GM23338 (cell line): ENCODE data around the gene TMEM229B. TPM values are rescaled to one million over a fixed set of nuclear protein-coding genes. Genes with fewer than 3 reads are reported as not detected.

ENCODE experiments used
- ATAC-seq: fragments of 200-7000 bp; cut with Tn5 transposase; 3 replicates; pipeline ENCODE4 v1.9.1; 2020
- DNase-seq: peaks from one replicate; pipeline ENCODE4 v3.0.0-alpha.2; 2015; ENCODE audit warnings: low spot score
- H2AFZ ChIP-seq: fragments of 200-600 bp; sonication (generic); 2 replicates; pipeline ENCODE4 v1.8.0; 2016; ENCODE audit warnings: antibody characterized with exemption, mild to moderate bottlenecking, moderate library complexity
- H3F3A ChIP-seq: fragments of 200-600 bp; sonication (generic); replicated peaks from 2 replicates; pipeline ENCODE4 v1.8.0; 2017; ENCODE audit warnings: antibody characterized with exemption, mixed run types, low read depth
- H3K27ac ChIP-seq: fragments of 200-600 bp; sonication (generic); 2 replicates; pipeline ENCODE4 v1.6.1; 2016; ENCODE audit warnings: low read depth
- H3K27me3 ChIP-seq: fragments of 200-600 bp; sonication (generic); 2 replicates; pipeline ENCODE4 v1.8.0; 2016; ENCODE audit warnings: mild to moderate bottlenecking, mixed run types, moderate library complexity; ENCODE audit not compliant: insufficient read depth
- H3K36me3 ChIP-seq: fragments of 200-600 bp; sonication (generic); 2 replicates; pipeline ENCODE4 v1.8.0; 2016; ENCODE audit warnings: mild to moderate bottlenecking; ENCODE audit not compliant: insufficient read depth
- H3K4me1 ChIP-seq: fragments of 200-600 bp; sonication (generic); 2 replicates; pipeline ENCODE4 v1.8.0; 2016; ENCODE audit warnings: mild to moderate bottlenecking, moderate library complexity; ENCODE audit not compliant: insufficient read depth
- H3K4me2 ChIP-seq: fragments of 200-600 bp; sonication (generic); 2 replicates; pipeline ENCODE4 v1.7.1; 2017; ENCODE audit warnings: mixed run types
- H3K4me3 ChIP-seq: fragments of 200-600 bp; sonication (generic); 2 replicates; pipeline ENCODE4 v1.6.1; 2016; ENCODE audit warnings: mixed run types
- H3K79me2 ChIP-seq: fragments of 200-600 bp; sonication (generic); replicated peaks from 2 replicates; pipeline ENCODE4 v1.8.0; 2017; ENCODE audit warnings: mild to moderate bottlenecking; ENCODE audit not compliant: insufficient read depth
- H3K9me2 ChIP-seq: fragments of 200-600 bp; sonication (generic); 2 replicates; pipeline ENCODE4 v1.8.0; 2017; ENCODE audit not compliant: insufficient read depth
- H4K20me1 ChIP-seq: fragments of 200-600 bp; sonication (generic); replicated peaks from 2 replicates; pipeline ENCODE4 v1.8.0; 2017; ENCODE audit warnings: mild to moderate bottlenecking; ENCODE audit not compliant: insufficient read depth
- H3K27ac Mint-ChIP-seq: 2 replicates; pipeline ENCODE4 v1.8.0; 2020; ENCODE audit warnings: inconsistent platforms, mild to moderate bottlenecking, moderate library complexity, mixed read lengths
- H3K27me3 Mint-ChIP-seq: 3 replicates; pipeline ENCODE4 v1.8.0; 2022; ENCODE audit warnings: low read depth, mild to moderate bottlenecking, moderate library complexity, mixed read lengths, inconsistent platforms; ENCODE audit not compliant: insufficient read depth, poor library complexity
- H3K36me3 Mint-ChIP-seq: 3 replicates; pipeline ENCODE4 v1.8.0; 2021; ENCODE audit warnings: low read depth, mild to moderate bottlenecking, inconsistent platforms, moderate library complexity, mixed read lengths
- H3K4me1 Mint-ChIP-seq: 3 replicates; pipeline ENCODE4 v1.8.0; 2020; ENCODE audit warnings: mild to moderate bottlenecking, inconsistent platforms, mixed read lengths
- H3K4me3 Mint-ChIP-seq: 3 replicates; pipeline ENCODE4 v1.8.0; 2021; ENCODE audit warnings: moderate library complexity, mild to moderate bottlenecking, inconsistent platforms, mixed read lengths
- H3K9me3 Mint-ChIP-seq: 3 replicates; pipeline ENCODE4 v1.8.0; 2020; ENCODE audit warnings: moderate library complexity, mild to moderate bottlenecking, inconsistent platforms, mixed read lengths
- CREB1 ChIP-seq: fragments of 250-450 bp; sonication (Bioruptor Pico); IDR thresholded peaks from 2 replicates; pipeline ENCODE4 v1.5.0; 2020; ENCODE audit warnings: low read depth, mild to moderate bottlenecking, moderate library complexity
- CTCF ChIP-seq, 2 experiments: fragments of 200-600 bp in 1 of 2; sonication (generic) in 1 of 2; conservative IDR thresholded peaks; 2 replicates each; pipeline versions ENCODE4 v1.5.1 to v1.6.1; 2016 to 2017; ENCODE audit warnings: antibody characterized with exemption in 2 of 2, low read depth in 2 of 2, mild to moderate bottlenecking in 2 of 2, moderate library complexity in 1 of 2
- ETS1 ChIP-seq: IDR thresholded peaks from 2 replicates; pipeline ENCODE4 v1.6.1; 2016; ENCODE audit warnings: antibody characterized with exemption
- EZH2 ChIP-seq: fragments of 200-600 bp; sonication (generic); IDR thresholded peaks from one replicate; pipeline ENCODE4 v1.8.0; 2017; ENCODE audit warnings: antibody characterized with exemption, mild to moderate bottlenecking, low read depth; ENCODE audit not compliant: unreplicated experiment
- EZH2phosphoT487 ChIP-seq: fragments of 200-600 bp; sonication (generic); IDR thresholded peaks from one replicate; pipeline ENCODE4 v1.8.1; 2018; ENCODE audit warnings: antibody characterized with exemption; ENCODE audit not compliant: unreplicated experiment
- JUNB ChIP-seq: IDR thresholded peaks from one replicate; pipeline ENCODE4 v1.6.1; 2016; ENCODE audit warnings: antibody characterized with exemption; ENCODE audit not compliant: unreplicated experiment
- NANOG ChIP-seq: IDR thresholded peaks from 2 replicates; pipeline ENCODE4 v1.6.1; 2016; ENCODE audit warnings: antibody characterized with exemption, borderline replicate concordance
- POLR2AphosphoS5 ChIP-seq: IDR thresholded peaks from 2 replicates; pipeline ENCODE4 v1.6.1; 2016; ENCODE audit warnings: antibody characterized with exemption, low read depth
- REST ChIP-seq: IDR thresholded peaks from one replicate; pipeline ENCODE4 v1.6.1; 2018; ENCODE audit warnings: antibody characterized with exemption; ENCODE audit not compliant: unreplicated experiment
- STAT1 ChIP-seq: IDR thresholded peaks from one replicate; pipeline ENCODE4 v1.6.1; 2016; ENCODE audit warnings: antibody characterized with exemption; ENCODE audit not compliant: unreplicated experiment
- ZNF114 ChIP-seq: fragments of 250-450 bp; sonication (Bioruptor Pico); IDR thresholded peaks from 2 replicates; pipeline ENCODE4 v1.5.0; 2020; ENCODE audit warnings: mild to moderate bottlenecking, moderate library complexity
- ZNF331 ChIP-seq: fragments of 250-450 bp; sonication (Bioruptor Pico); IDR thresholded peaks from 2 replicates; pipeline ENCODE4 v1.5.0; 2020; ENCODE audit warnings: low read depth, mild to moderate bottlenecking, moderate library complexity
- ZNF462 ChIP-seq: fragments of 250-450 bp; sonication (Bioruptor Pico); IDR thresholded peaks from 2 replicates; pipeline ENCODE4 v1.5.0; 2020; ENCODE audit warnings: mild to moderate bottlenecking, moderate library complexity
- polyA plus RNA-seq: library from polyadenylated mRNA; unstranded; fragments of >200 nt; fragmentation: Nextera tagmentation; extraction: Ambion mirVana; gene quantifications from 2 replicates; pipeline ENCODE4 v1.2.1, GENCODE V29; 2016
- total RNA-seq: library from RNA; depleted of rRNA; stranded (reverse); fragments of >200 nt; shearing (Covaris generic); gene quantifications from 2 replicates; pipeline ENCODE4 v1.2.3, GENCODE V29; 2014

The TMEM229B gene
- total and polyA plus RNA-seq, 2 experiments from 2014 or later: 0.42 to 2.4 TPM

GRCh38 chr14:67444395-67444794 is 44.1 kb downstream of the TMEM229B start:
- peaks cover 30% of the 10 kb centered on the region for H3K4me1 ChIP-seq
- Mint-ChIP-seq H3K9me3 (peaks cover 7% of the 10 kb centered on the region), H3K4me3 (no peak overlapping the region; the same call in 2 of the 3 replicates), H3K36me3 (peaks cover 4% of the 10 kb centered on the region; the same call in 2 of the 3 replicates), H3K27me3 (peaks cover 16% of the 10 kb centered on the region), H3K4me1 (peaks cover 49% of the 10 kb centered on the region), H3K27ac (peak overlapping the region; percentile 88)
- peak overlapping the region; percentile 53 for H3K4me2 ChIP-seq
- H3K79me2 ChIP-seq: no peaks in the 10 kb centered on the region
- H4K20me1 ChIP-seq: no peaks in the 10 kb centered on the region
- peaks cover 4% of the 10 kb centered on the region; the same call in 1 of the 2 replicates for H3K9me2 ChIP-seq
- TF ChIP-seq STAT1: no peak
- TF ChIP-seq ZNF331 (CRISPR knock-in tag): no peak
- TF ChIP-seq CTCF (conservative IDR thresholded peaks at IDR 0.05; ENCODE audit: low read depth in 2 of 2): no peak
- TF ChIP-seq ZNF462 (CRISPR knock-in tag): no peak
- TF ChIP-seq JUNB: no peak
- TF ChIP-seq ZNF114 (CRISPR knock-in tag): no peak
- no peak for TF ChIP-seq POLR2AphosphoS5
- no peak for TF ChIP-seq EZH2
- TF ChIP-seq EZH2phosphoT487: no peak
- no peak for TF ChIP-seq REST
- no peak for TF ChIP-seq NANOG
- TF ChIP-seq ETS1: no peak
- no peak for TF ChIP-seq CREB1 (CRISPR knock-in tag)
- peak overlapping the region; percentile 43; the same call in 1 of the 2 replicates for H3K27ac ChIP-seq
- no peak overlapping the region for H2AFZ ChIP-seq
- no peaks in the 10 kb centered on the region for H3K27me3 ChIP-seq
- H3F3A ChIP-seq: no peaks in the 10 kb centered on the region
- no peak overlapping the region for H3K4me3 ChIP-seq
- DNase-seq (peak; percentile 80), ATAC-seq (peak; percentile 75)
- no peaks in the 10 kb centered on the region for H3K36me3 ChIP-seq
